ENCODE measurements around the gene SMPDL3A. TPM values are rescaled to one million over a fixed set of nuclear protein-coding genes. Genes with fewer than 3 reads are reported as not detected.

Gene SMPDL3A
- total and polyA plus RNA-seq, 2 of the 13 experiments (the other 11 are each of a cell fraction or from before 2014, with no cell fraction given), result 7.8 to 17.3 TPM

DNA sequence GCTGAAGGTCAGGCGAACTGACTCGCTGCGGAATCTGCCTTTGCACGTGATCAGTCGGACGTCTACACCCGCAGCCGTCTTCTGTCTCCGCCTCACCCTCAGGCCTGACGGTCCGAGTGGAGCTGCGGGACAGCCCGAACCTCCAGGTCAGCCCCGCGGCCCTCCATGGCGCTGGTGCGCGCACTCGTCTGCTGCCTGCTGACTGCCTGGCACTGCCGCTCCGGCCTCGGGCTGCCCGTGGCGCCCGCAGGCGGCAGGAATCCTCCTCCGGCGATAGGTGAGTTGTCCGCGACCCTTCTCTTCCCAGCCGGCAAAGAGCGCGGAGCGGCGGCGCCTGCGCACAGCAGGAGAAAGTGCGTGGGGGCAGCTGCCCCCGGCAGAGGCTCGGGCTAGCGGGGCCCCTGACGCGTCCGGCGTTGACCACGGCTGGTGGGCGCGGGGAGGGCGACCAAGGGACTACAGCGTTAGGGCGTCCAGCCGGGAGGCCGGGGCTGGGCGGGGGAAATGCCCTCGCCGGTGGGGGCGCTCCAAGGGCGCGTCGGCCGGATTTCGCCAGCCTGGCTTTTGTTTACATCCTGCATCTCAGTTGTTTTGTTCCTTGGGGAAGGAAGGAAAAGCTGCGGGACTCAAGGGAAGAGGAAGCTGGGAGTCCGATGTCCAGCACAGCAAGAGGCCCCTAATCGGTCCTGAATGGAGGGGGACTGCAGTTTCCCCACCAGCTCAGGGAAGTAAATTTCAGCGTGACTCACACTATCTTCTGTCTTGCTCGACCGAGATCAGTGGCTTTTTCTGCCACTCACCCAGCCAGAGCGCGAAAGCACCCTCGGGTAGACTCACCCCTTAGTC lies at the start of gene SMPDL3A (continued):
- TF ChIP-seq, protein P1, sequence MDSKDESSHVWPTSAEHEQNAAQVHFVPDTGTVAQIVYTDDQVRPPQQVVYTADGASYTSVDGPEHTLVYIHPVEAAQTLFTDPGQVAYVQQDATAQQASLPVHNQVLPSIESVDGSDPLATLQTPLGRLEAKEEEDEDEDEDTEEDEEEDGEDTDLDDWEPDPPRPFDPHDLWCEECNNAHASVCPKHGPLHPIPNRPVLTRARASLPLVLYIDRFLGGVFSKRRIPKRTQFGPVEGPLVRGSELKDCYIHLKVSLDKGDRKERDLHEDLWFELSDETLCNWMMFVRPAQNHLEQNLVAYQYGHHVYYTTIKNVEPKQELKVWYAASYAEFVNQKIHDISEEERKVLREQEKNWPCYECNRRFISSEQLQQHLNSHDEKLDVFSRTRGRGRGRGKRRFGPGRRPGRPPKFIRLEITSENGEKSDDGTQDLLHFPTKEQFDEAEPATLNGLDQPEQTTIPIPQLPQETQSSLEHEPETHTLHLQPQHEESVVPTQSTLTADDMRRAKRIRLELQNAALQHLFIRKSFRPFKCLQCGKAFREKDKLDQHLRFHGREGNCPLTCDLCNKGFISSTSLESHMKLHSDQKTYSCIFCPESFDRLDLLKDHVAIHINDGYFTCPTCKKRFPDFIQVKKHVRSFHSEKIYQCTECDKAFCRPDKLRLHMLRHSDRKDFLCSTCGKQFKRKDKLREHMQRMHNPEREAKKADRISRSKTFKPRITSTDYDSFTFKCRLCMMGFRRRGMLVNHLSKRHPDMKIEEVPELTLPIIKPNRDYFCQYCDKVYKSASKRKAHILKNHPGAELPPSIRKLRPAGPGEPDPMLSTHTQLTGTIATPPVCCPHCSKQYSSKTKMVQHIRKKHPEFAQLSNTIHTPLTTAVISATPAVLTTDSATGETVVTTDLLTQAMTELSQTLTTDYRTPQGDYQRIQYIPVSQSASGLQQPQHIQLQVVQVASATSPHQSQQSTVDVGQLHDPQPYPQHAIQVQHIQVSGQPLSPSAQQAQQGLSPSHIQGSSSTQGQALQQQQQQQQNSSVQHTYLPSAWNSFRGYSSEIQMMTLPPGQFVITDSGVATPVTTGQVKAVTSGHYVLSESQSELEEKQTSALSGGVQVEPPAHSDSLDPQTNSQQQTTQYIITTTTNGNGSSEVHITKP (CRISPR knock-in tag; IDR thresholded peaks at IDR 0.05; ENCODE audit: low read depth), result peak; percentile 54; the same call in 1 of the 2 replicates
- TF ChIP-seq AGO2 (optimal IDR thresholded peaks at IDR 0.05; ENCODE audit: low read depth, low read length) (peak; percentile 64), SOX13 (IDR thresholded peaks at IDR 0.05) (0 out of 2 replicates have a peak, but pooled peaks have one; percentile 18), SOX13 (CRISPR knock-in tag; conservative IDR thresholded peaks at IDR 0.05 in 1 of 2, IDR thresholded peaks at IDR 0.05 in 1 of 2) (peak in 1 of 2 experiments; percentile 59; a peak in 2 of 4 replicates), NR1H2 (CRISPR knock-in tag; IDR thresholded peaks at IDR 0.05; ENCODE audit: borderline replicate concordance, low read depth) (peak; percentile 94), HOXA7 (CRISPR knock-in tag; IDR thresholded peaks at IDR 0.05) (no peak), ZNF589 (CRISPR knock-in tag; conservative IDR thresholded peaks at IDR 0.05) (peak; percentile 94), ZNF253 (CRISPR knock-in tag; IDR thresholded peaks at IDR 0.05; ENCODE audit: borderline replicate concordance) (peak; percentile 72), PCBP1 (IDR thresholded peaks at IDR 0.05; ENCODE audit: borderline replicate concordance, low read depth, low read length) (no peak), ZNF556 (CRISPR knock-in tag; IDR thresholded peaks at IDR 0.05; ENCODE audit: borderline replicate concordance) (peak; percentile 97; the same call in 1 of the 2 replicates), PTBP1 (IDR thresholded peaks at IDR 0.05; ENCODE audit: low read depth, low read length, poor library complexity, severe bottlenecking) (no peak), FOXO1 (CRISPR knock-in tag; IDR thresholded peaks at IDR 0.05) (peak; percentile 81), SNAI1 (CRISPR knock-in tag; IDR thresholded peaks at IDR 0.05; ENCODE audit: borderline replicate concordance) (peak; percentile 76; the same call in 1 of the 2 replicates), PAWR (CRISPR knock-in tag; IDR thresholded peaks at IDR 0.05; ENCODE audit: borderline replicate concordance) (peak; percentile 57)
- TF ChIP-seq, protein P2, sequence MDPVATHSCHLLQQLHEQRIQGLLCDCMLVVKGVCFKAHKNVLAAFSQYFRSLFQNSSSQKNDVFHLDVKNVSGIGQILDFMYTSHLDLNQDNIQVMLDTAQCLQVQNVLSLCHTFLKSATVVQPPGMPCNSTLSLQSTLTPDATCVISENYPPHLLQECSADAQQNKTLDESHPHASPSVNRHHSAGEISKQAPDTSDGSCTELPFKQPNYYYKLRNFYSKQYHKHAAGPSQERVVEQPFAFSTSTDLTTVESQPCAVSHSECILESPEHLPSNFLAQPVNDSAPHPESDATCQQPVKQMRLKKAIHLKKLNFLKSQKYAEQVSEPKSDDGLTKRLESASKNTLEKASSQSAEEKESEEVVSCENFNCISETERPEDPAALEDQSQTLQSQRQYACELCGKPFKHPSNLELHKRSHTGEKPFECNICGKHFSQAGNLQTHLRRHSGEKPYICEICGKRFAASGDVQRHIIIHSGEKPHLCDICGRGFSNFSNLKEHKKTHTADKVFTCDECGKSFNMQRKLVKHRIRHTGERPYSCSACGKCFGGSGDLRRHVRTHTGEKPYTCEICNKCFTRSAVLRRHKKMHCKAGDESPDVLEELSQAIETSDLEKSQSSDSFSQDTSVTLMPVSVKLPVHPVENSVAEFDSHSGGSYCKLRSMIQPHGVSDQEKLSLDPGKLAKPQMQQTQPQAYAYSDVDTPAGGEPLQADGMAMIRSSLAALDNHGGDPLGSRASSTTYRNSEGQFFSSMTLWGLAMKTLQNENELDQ (CRISPR knock-in tag; IDR thresholded peaks at IDR 0.05; ENCODE audit: borderline replicate concordance), result no peak; the same call in 1 of the 2 replicates
- TF ChIP-seq, protein P3, sequence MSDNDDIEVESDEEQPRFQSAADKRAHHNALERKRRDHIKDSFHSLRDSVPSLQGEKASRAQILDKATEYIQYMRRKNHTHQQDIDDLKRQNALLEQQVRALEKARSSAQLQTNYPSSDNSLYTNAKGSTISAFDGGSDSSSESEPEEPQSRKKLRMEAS (IDR thresholded peaks at IDR 0.05), result peak; percentile 91
- TF ChIP-seq, protein P4, sequence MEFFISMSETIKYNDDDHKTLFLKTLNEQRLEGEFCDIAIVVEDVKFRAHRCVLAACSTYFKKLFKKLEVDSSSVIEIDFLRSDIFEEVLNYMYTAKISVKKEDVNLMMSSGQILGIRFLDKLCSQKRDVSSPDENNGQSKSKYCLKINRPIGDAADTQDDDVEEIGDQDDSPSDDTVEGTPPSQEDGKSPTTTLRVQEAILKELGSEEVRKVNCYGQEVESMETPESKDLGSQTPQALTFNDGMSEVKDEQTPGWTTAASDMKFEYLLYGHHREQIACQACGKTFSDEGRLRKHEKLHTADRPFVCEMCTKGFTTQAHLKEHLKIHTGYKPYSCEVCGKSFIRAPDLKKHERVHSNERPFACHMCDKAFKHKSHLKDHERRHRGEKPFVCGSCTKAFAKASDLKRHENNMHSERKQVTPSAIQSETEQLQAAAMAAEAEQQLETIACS (CRISPR knock-in tag; IDR thresholded peaks at IDR 0.05), result peak; percentile 87
- TF ChIP-seq, protein P5, sequence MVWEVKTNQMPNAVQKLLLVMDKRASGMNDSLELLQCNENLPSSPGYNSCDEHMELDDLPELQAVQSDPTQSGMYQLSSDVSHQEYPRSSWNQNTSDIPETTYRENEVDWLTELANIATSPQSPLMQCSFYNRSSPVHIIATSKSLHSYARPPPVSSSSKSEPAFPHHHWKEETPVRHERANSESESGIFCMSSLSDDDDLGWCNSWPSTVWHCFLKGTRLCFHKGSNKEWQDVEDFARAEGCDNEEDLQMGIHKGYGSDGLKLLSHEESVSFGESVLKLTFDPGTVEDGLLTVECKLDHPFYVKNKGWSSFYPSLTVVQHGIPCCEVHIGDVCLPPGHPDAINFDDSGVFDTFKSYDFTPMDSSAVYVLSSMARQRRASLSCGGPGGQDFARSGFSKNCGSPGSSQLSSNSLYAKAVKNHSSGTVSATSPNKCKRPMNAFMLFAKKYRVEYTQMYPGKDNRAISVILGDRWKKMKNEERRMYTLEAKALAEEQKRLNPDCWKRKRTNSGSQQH (CRISPR knock-in tag; IDR thresholded peaks at IDR 0.05; ENCODE audit: low read depth), result peak; percentile 65
